ENCODE measurements around the gene BRPF3.

- TF ChIP-seq ZSCAN18 (CRISPR knock-in tag; IDR thresholded peaks at IDR 0.05) (no peak), ZNF423 (CRISPR knock-in tag; IDR thresholded peaks at IDR 0.05) (no peak), TEAD4 (CRISPR knock-in tag; IDR thresholded peaks at IDR 0.05) (no peak)
These were observed 1.2 kb downstream of the BRPF3 start for GRCh38 chr6:36197739-36198221.

Measured in WTC11 (cell line).